Measurements from ENCODE around the gene BEND5.

The BEND5 gene

DNA sequence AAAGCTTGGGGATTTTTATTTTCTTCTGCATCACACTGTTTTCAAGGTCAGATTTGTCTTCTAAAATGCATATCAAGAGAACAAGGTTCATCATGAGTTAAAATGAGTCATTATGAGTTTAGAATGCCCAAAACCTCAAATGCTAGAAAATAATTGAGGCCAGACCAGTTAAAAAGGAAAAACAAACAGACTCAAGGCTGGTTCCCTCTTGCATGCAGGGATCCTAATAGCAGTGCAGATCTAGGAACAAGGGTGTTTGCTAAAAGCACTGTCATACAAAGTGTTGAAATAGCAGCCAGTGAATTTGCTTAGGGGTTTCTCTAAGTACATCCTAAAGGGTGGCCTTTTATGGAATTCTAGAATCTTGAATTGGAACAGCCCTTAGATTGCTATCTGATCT is 15.3 kb downstream of the BEND5 start:
- no peak for DNase-seq

DNA sequence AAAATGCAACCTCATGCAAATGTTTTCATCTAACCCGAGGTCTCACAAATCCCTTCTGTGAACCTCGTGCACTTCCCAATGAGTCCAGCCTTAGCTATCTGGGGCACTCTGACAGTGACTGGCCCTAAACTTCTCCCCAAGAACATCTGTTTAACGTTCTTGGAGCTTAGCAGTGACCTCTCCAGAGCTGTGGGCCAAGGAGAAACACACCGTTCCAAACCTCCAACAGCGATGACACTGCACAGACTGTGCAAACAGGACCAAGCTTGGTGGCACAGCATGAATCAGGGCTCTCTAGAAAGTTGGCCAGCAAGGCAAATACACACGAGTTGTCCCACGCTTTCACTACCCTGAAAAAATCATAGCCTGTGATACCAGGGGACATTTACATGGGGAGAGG is 15.8 kb downstream of the BEND5 start:
- no peak for DNase-seq

DNA sequence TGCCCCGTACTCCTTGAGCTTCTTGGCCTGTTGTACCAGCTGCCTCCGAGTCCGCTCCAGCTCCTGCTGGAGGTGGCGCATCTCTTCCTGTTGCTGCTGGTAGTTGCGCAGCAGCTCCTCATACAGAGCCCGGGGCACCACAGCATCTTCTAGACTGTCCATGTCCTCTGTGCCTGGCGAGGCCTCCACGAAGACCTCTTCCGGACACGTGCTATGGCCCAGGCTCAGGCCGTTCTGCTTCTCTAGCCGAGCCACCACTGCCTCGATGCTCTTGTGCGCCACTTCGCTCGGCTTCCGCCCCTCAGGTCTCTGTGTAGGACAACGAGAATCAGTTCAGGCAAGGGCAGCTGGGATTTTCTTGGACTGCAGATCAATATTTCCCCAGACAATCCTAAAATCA is 17.7 kb downstream of the BEND5 start:
- no peak for DNase-seq

DNA sequence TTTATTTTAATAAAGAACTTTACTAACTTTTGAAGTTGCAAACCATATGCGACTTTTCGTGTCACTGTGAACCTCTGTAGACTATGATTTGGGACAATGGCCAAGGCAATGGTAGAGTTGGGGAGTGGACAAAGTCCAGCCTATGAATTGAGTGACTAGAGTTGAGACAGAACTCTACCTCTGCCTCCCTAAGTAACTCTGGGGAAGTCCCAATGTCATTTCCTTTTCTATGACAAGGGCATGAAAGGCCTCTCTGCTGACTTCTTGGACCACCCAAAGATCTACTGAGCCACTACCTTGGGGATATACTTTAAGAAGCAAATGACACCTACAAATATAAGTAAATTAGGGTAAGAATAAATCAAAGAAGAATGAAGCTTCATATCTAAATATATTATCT is 19.3 kb downstream of the BEND5 start:
- DNase-seq = no peak

DNA sequence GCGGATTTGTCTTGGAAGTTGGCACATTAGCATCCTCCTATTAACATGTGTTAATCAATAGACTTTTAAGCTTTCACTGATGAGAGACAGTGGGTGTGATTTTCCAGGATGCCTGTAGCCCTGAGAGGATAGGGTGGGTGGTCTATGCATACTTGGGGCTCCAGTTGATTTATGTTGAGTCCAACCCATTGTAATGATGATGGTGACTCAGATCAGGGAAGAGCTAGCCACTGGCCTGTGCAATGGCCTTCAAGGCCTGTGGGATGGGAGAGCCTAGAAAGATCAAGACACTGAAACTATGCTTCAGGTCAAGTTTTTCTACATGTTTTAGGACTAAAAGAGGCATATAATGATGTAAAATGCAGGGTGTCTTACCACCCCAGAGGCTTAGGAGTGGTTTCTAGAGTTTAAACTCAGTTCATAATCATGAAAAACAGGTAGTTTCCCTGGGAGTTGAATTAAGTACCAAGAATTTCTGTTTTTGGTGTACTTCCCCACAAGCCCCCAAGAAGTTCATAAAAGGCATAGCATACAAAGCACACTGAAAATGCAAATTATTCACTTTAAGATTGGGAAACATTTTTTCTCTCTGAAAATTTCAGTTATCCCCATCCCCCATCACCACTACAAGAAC is 19.9 kb downstream of the BEND5 start:
- DNase-seq = no peak

DNA sequence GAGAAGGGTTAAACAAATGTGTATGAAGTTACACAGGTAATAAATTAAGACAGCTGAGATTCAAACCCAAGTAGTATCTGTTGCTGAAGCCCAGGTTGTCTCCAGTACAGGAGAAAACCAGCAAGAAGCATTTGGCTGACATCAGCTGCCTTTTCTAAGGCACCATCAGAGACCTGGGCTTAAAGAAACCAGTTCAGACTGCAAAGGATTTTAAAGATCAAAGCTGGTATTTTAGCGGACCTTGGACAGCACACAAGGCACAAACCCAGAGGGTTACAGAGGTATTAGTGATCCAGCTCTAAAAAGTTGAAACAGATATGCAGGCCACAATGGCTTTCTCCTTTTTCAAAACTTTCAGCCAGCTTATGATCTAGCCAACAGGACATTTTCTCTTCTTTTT is 23.4 kb downstream of the BEND5 start:
- no peak for DNase-seq

DNA sequence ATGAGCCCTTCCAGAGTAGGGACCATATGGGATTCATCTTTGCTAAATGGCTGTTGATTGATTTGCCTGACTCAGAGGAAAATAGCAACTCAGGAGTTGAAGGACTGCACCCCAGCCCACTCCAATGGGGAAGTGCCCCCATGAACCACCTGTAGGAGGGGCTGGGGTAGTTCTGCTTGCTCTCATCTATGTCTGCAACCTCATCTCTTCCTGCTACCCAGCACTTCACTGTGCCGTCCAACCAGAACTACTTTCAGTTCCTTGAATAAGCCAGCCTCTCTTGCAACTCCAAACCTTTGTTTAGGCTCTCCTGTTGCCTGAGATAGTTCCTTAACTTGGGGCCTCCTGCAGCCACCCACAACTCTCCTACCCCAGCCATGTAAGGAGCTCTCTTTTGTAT is 26.6 kb downstream of the BEND5 start:
- DNase-seq = peak in 1 of 2 donors; percentile 52

DNA sequence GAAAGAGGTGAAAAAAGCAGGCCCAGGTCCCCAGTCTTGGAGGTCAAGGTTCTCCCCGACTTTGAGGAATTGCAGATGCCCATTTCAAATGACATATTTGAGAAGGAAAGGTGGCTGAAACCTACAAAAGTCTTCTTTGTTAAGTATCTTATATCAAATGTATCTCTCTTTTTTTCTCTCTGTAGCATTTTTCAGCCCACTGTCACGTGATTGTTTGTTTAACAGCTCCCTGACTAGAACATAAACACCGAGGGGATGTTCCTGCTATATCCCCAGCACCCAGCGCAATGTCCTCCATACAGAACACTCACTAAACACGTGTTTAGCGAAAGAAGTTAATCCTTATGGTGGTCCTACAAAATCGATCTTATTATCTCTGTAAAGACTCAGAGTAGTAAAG is 27.6 kb downstream of the BEND5 start:
- no peak for DNase-seq

DNA sequence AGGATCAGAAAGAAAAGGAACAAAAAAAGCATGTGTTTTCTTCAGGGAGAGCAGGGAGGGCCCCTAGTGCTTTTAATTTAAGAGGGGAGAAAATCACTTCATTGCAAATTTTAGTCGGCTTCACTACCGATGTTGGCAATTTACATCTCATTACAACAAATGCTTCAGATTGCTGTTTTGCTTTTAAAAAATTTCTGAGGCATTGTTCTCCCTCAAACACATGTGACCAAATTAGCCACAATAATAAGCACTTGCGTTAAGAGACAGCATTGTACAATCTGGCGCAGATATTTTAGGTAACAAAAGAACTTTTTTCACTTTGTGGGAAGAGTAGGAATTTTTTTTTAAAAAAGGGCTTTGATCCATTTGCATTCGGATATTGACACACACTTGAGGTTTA is 29.8 kb downstream of the BEND5 start:
- no peak for DNase-seq

DNA sequence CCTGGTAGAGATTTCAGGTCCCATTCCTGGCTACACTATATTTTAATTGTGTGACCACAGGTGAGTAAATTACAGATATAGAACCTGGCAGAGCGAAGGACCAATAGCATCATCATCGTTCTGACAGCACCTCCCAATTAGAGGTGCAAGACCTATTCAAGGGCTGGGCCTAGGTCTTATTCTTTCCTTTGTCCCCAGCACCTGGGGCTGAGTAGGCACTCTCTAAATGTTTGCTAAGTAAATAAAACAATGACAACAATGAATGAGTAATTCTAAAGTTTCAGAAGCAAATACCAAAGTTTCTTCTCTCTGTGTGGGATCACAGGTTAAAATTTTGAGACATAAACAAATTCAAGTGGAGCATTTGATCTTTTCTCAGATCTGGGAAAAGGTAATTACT is 32.7 kb downstream of the BEND5 start:
- DNase-seq = no peak

DNA sequence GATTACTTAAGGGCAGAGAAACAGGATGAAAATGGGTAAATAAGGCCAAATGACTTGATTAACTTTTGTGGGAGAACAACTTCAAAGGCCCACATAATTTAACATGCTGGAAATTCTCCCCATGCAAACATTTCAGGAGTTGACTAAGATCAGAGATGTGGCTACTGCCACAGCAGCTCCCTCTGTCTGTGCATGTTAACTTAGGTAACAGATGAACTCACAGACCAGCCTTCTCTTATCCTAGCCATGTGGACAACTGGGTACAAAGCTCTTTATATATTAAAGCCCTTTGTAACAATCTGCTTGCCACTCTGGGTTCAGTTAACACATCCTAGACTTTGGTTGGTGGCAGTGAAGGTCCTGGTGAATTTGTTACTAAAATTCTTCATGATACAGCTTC is 33.2 kb downstream of the BEND5 start:
- no peak for DNase-seq

DNA sequence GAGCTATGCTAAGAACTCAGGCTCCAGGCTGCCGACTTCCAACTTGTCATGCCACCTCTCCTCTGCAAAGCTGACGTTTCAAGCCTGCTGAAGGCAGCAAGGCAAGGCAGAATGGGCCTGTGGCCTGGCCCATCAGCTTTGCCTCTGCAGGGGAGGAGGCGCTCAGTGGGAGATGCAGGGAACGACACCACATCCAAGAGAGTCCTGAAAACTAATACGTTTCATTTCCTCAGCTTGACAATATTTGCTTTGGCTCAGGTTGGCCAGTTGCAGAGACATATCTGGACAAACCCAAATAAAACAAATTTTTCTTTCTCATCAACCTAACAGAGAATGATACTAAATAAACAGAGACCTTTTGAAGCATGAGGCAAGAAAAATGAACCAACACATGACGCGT is 35.3 kb downstream of the BEND5 start:
- no peak for DNase-seq

DNA sequence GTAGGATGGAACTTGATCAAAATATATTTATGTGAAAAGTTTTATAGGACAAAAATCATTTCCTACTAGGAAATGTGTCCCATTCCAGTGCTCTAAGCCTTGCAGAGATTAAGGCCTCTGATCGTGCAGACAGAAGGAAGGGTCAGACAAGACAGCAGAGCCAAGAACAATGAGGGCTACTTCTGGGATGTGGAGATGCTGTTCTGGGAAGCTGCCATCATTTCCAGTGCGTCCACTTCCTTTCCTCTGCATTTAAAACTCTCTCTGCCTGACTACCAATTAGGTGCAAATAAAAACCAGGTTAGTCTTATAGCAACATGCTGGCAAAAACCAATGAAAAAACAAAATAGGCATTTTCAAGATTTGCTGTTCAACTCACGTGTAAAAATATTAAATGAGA is 36.1 kb downstream of the BEND5 start:
- no peak for DNase-seq

DNA sequence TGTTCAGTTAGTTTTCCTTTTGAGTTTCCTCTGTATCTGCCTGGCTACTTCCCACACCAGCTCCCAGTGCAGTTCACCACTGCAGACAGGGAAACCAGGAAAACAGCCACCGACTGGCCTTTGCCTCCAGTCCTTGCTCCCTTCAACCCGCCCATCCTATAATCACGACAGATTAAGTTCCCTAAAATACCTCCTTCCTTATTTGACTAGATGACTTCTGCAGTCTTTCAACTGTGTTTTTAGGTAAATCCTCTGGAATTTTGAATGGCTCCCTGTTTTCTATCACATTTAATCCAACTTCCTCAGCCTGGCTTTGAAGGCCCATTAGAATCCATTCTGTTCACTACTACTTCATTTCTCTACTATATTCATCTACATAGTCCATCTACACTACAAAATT is 37.6 kb downstream of the BEND5 start:
- no peak for DNase-seq

DNA sequence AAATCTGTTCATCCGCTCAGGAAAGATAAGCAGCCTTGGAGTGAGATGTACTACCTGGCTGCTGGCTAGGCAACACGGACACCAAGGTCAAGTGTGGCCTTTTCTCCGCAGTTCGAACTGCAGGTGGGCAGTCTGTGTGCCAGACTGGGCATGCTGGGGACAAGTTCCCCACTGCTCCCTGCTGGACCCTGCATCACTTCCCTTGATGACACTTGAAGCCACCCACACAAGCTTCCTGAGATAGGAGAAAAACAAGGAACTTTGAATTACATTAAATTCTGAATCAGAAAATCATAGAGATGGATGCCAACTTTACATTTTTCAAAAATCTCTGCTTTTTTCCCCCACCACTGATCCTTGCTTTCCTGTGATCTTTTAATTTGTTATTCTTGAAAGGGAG is 38.3 kb downstream of the BEND5 start:
- no peak for DNase-seq

DNA sequence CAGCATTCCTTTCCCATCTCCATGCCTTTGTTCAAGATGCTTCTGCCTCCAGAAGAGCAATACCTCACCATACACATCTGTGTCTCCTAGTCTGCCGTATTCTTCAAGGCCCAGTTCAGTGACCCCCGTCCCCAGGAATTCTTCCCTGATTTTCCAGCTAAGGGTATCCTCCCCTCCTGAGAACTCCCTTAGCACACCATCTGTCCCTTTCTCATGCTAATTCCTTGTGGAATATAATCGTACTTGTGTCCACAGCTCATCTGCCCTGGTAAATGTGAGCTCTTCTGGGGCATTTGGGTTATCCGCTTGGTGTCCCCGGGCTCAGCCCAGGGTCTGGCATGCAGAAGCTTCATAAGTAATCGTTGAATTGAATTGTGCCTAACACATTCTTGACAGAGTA is 40.9 kb downstream of the BEND5 start:
- no peak for DNase-seq

DNA sequence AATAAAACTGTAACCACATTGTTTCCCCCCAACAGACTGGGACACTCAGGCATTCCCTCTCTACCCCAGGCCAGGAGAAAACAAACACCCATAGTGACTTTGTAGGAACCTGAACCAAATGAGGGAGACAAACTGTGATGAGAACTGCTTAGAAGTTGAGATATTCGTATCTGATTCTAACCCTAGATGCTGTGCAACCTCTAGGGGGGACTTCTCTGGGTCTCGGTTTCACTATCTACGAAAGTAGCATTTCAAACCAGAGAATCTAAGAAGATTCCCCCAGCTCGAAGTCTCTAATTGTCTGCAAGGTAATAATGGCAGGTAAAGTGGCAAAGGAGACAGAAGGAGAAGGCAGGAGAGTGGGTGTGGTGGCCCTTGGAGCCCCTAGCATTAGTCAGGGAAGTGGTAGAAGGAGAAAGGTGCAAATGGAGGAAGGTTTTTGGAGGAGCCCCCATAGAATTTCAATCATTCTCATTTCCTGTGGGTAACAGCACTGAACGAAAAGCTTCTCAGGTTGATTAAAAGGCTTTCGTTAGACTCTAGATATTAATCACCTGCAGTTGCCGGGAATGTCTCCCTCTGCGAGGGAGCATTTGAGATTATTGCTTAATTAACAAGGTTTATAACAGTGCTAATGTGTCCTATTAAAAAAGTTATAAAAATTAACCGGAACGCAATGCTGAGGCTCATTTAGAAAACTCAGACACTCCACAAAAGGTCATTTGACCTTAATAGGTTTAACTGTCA is 46.4 kb downstream of the BEND5 start:
- DNase-seq = no peak

DNA sequence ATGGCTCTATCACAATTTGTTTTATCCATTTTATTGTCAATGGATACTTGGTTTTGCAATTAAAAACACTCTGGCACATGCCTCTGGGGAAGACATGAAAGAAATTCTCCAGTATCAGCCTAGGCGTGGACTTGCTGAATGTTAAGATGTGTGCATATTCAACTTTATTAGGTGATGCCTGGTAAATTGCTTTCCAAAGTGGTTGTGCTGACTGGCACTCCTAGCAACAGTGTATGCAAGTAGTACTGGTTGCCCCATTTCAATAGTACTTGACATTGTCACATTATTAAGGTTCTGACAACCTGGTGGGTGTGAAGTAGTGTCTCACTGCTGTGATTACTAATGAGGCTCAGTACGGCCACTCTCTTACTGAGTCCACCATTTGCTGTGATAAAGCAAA is 48.1 kb downstream of the BEND5 start:
- DNase-seq = no peak

DNA sequence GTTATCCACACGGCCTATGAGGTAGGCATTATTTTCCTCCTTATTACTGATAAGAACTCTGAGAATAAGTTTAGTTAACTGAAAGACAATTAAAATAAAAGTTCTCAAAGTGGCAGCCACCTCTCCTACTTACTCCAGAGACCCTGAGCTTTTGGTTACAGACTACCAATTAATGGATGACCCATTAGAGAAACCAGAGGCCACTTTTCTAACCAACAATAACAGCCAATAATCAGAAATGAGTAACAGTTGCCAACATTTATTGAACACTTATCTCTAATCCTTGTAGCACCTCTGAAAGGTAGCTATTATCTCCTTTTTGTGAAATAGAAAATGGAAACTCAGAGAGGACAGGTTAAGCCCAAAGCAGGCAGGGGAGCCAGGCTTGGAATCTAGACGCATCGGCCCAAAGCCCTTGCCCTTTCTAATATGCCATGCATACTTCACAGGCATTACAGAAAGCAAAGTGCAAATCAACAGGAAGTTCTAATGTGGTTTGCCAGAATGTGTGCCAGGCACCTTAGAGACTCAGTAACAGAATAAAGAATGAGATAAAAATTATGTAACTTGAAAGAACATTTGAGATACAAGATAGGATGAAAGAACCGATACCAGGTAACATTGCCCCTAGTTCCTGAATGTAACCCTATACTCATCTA is 50.0 kb downstream of the BEND5 start:
- no peak for DNase-seq

DNA sequence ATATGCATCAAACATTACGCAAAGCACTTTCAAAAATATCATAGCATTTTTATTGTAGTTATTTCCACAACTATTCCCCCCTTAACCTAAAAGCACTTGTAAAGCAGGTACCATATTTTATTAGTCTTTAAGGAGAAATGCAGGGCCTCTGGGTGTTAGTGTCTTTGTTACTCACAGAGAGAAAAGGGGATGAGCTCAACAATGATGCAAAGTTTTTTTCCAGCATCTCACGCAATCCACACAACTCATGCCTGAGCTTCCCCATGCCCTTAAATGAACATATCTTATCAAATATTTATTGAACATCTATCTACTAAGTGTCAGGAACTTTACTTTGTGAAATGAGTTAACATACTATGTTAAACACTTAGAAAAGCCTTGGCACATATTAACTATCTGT is 50.6 kb downstream of the BEND5 start:
- no peak for DNase-seq

DNA sequence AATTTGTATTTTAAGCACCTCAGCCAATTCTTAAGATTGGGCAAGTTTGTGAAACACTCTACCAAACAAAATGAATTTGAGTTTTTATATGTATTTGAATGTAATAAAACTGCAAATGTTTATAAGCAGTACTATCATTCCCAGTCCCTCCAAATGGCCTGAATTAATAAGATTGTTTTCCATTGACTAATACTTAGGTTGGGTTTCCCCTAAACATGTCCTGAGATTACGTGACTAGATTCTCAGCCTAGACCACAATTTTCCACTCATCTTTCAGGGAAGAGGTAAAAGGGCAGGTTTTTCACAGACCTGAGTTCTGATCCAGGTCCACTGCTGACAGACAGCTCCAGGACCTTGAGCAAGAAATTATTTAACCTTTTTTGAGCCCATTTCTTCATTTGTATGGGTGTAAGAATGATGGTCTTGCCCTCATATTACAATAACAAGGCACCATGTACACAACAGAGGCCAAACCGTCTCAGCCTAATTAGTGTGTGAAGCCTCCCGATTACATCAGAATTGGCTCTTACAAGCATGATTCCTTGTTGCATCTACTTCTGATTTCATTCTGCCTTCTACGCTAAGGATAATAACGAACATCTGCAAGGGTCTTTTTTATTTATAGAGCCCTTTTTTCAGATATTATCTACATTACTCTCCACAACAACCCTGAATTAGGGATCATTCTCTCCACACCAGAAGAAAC is 51.2 kb downstream of the BEND5 start:
- DNase-seq = no peak

DNA sequence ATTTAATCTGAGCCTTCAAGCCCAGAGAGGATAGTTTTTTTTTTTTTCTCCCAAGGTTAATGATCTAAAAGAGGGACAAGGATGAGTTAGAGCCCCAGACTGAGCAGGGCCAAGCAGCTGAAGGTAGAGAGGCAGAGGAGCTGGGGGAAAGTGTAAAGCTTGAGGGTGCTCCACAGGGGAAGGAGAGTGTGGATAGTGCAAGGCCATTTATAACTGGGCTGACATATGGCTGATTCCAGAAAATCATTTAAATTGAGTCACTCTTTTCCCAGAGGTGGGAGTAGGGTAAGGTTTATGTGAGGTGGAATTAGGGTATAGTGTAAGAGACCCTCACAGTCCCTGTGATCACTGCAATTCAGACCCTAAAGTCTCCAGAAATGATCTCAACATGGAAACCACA is 55.8 kb downstream of the BEND5 start:
- DNase-seq = no peak

DNA sequence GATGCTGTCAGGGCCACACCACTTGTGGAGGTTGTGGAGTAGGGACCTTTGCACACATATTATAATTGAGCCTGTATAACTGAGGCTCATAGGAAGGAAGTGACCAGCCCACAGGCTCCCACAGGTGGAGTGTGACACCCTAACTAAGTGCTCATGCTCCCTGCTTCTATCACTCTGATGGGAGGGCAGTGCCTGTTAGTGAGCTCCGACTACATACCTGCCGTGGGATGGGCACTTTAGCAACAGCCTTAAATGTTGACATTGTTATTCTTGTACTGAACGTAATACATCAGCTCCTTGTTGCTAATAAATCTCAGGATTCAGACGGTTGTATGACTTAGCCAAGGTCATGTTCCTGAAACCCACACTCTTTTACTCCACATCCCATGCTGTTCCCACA is 58.0 kb downstream of the BEND5 start:
- no peak for DNase-seq

DNA sequence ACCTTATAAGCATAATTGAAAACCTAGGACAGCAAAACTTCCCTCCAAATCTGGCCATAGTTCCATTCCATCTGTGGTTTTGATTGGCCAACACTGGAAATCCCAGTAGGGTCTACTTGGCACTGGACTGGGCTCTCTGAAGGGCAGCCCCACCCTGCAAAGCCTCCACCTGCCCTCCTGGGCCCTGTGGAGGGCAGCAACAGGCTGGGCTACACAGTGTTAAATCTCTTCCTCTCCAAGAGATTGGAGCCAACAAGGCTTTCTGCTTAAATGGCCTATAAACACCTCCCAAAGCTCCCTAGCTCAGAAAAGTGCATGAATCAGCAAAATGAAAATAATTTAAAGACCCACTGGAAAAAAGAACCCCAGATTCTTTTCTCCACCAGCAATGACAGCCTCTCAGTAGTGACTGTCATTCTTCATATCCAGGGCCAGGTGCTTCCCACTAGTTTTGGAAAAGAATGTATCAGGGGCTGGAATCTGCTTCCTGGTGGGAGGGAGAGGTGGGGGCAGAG is 58.5 kb downstream of the BEND5 start:
- DNase-seq = no peak
